GM03348 (cell line): ENCODE data around the gene RNF121.

Source experiments
- DNase-seq: peaks from one replicate; pipeline ENCODE4 v3.0.0; 2012; ENCODE audit warnings: low spot score

The RNF121 gene

GRCh38 chr11:71990701-71991100 lies 61.9 kb downstream of the RNF121 start:
- no peak for DNase-seq

DNA sequence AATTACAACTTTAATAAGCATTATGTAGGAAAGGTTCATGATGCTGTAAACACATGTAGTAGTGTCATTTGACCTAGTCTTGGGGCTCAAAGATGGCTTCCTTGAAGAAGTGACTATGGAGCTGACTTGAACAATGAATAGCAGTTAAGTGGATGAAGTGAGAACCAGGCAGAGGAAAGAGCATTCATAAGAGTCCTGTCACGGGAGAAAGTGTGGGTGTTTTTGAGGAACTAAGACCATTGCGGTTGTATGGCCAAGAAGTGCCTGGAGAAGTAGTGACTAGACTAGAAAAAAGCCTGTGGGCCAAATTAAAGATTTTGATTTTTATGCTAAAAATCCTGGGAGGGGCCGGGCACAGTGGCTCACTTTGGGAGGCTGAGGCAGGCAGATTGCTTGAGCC lies 62.6 kb downstream of the RNF121 start:
- no peak for DNase-seq

GRCh38 chr11:71992136-71992730 lies 63.4 kb downstream of the RNF121 start:
- DNase-seq, result no peak

DNA sequence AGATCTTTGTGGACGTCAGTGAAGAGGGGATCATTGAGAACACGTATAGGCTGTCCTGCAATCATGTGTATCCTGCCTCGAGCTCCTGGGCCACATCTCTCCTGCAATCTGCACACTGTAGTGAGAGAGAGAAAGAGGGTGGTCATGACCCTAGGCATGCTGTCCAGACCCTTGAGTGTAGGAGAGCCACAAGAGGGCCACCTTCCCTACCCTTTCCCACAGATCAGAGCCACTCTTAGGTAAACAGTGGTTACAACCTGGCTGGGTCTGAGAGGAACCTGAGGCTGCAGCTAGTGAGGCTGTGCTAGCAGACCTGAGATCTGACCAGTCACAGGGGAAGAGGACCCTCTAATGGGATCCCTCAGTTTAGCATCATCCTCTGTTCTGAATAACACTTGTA lies 65.9 kb downstream of the RNF121 start:
- no peak for DNase-seq

DNA sequence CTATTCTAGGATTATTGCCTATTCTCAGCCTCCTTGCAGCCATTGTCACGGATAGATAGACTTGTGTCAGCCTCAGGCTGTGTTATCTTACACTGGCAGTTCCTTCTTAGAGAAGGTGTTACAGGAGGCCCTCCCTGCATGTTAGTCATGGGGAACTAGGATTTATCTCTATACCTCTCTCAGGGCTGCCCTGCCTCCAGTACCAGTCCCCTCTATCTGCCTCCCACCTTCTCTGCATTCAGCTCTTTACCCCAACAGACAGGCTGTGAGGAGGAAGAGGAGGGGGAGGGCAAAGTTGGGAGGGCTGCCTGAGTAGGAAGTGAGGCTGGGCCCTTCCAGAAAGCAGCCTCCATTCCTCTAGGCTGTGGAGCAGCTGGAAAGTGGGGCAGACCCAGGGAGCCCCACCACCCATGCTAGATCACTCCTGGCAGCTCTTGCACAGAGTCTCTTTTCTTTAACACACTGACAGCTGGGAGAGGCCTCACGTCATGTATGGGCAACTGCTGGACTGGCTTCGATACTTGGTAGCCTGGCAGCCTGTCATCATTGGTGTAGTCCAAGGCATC lies 67.0 kb downstream of the RNF121 start:
- DNase-seq, result no peak

DNA sequence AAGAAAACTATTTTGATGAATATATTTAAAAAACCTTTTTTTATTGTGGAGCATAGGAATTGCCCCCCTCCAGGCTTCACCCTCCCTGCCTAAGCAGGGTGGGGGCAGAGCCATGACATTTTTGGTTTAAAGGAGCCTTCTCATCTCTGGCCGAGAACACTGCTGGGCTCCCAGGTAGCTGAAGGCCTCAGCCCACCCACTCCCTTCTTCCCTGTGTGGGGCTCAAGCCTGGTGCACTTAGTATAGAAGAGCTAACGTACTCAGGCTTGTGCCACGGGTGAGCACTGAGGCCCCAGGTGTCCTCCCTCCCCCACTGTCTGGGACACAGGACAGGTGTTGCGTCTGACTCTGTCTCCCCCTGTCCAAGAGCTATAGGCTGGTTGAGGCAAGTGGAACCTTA lies 67.7 kb downstream of the RNF121 start:
- no peak for DNase-seq

GRCh38 chr11:71996946-71997345 lies 68.1 kb downstream of the RNF121 start:
- DNase-seq, result no peak

GRCh38 chr11:71997594-71997993 lies 68.7 kb downstream of the RNF121 start:
- no peak for DNase-seq

DNA sequence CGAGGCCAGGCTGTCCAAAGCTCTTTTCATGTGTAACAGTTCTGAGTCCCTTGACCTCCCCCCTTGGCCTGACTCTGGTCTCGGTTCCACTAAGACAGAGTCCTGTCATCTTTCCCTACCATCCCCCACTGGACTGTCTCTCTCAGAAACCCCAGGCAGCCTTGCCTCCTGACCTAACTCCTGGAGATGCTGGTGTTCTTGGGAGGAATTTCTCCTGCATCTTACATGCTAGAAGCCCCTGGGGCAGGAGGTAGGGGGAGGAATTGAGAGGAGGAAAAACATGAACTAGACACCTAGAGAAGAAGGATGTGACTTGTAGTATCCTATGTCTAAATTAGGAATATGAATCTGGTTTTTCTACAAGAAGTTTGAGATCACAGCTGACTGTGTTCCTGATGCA lies 69.2 kb downstream of the RNF121 start:
- no peak for DNase-seq

DNA sequence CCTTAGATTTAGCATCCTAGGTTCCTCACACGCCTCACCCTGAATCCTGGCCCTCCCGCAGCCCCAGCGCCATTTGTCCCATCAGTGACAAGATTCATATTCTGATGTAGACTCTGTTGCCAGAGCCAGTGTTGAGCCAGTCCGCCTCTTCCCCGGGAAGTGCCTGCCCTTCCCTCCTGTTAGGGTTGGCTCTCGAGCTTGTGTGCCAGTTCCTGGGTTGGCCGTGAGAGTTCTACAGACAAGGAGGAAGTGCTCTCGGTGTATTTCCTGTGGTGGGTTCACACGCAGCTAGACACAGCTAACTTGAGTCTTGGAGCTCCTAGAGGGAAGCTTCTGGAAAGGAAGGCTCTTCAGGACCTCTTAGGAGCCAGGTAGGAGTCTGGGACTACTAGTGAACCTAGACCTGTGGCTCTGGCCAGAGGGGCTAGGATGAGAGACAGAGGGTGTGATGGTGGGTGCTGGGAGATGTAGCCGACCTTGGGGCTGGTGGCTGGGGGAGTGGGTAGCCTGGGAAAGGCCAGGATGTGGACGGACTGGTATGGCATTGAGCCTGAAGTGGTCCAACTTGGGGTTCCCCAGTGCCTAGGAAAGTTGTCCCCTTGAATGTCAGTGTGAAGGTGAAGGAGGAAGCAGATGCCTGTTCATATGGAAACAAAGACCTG lies 69.9 kb downstream of the RNF121 start, which contains the start of gene IL18BP:
Gene IL18BP (plus strand): TSS at position 261 of the 662 bp plus-strand sequence. CDS start 1,076 bp downstream, outside the sequence.
- DNase-seq, result no peak

DNA sequence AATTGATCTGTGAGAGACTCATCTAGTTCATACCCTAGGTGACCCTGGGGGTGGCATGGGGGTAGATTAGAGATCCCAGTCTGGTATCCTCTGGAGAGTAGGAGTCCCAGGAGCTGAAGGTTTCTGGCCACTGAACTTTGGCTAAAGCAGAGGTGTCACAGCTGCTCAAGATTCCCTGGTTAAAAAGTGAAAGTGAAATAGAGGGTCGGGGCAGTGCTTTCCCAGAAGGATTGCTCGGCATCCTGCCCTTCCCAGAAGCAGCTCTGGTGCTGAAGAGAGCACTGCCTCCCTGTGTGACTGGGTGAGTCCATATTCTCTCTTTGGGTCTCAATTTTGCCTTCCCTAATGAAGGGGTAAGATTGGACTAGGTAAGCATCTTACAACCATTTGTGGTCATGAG lies 70.5 kb downstream of the RNF121 start:
- peak; percentile 70 for DNase-seq

DNA sequence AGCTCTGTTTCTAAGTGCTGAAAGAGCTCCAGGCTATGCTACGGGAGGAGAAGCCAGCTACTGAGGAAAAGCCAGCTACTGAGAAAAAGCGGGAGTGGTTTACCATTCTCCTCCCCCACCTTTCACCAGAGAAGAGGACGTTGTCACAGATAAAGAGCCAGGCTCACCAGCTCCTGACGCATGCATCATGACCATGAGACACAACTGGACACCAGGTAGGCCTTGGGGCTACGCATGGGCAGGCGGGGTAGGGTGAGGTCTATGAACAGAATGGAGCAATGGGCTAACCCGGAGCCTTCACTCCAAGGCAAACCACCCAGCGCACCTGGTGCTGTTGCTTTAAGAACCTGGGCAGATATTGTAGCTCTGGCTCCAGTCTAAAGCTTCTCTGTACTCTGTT lies 71.0 kb downstream of the RNF121 start:
- no peak for DNase-seq

DNA sequence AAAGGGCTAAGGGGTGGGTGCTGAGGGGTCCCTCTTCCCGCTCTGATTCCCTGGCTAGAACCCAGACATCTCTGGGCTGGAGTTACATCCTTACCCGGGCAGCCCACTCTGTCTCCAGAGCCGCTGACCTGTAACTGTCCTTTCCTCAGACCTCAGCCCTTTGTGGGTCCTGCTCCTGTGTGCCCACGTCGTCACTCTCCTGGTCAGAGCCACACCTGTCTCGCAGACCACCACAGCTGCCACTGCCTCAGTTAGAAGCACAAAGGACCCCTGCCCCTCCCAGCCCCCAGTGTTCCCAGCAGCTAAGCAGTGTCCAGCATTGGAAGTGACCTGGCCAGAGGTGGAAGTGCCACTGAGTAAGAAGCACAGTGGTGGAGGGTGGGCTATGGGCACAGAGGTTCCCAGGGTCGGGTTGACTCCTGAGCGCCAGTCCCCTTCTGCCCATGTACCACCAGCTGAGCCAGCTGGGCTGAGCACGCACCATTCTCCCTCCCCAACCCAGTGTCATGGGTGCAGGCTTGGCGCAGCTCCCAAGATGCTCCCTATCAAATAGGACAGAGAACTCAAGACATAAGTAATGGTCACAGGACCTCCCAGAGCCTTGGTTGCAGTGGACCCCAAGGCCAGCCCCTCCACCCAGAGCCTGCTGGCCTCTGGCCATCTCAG lies 71.5 kb downstream of the RNF121 start:
- DNase-seq, result no peak

GRCh38 chr11:72001285-72001684 lies 72.4 kb downstream of the RNF121 start:
- DNase-seq, result no peak

- DNase-seq, result no peak
Observed at GRCh38 chr11:72001834-72002591, 73.2 kb downstream of the RNF121 start.

GRCh38 chr11:72002841-72003775 lies 74.3 kb downstream of the RNF121 start:
- no peak for DNase-seq

GRCh38 chr11:72003776-72004171 lies 74.9 kb downstream of the RNF121 start:
- no peak for DNase-seq

DNA sequence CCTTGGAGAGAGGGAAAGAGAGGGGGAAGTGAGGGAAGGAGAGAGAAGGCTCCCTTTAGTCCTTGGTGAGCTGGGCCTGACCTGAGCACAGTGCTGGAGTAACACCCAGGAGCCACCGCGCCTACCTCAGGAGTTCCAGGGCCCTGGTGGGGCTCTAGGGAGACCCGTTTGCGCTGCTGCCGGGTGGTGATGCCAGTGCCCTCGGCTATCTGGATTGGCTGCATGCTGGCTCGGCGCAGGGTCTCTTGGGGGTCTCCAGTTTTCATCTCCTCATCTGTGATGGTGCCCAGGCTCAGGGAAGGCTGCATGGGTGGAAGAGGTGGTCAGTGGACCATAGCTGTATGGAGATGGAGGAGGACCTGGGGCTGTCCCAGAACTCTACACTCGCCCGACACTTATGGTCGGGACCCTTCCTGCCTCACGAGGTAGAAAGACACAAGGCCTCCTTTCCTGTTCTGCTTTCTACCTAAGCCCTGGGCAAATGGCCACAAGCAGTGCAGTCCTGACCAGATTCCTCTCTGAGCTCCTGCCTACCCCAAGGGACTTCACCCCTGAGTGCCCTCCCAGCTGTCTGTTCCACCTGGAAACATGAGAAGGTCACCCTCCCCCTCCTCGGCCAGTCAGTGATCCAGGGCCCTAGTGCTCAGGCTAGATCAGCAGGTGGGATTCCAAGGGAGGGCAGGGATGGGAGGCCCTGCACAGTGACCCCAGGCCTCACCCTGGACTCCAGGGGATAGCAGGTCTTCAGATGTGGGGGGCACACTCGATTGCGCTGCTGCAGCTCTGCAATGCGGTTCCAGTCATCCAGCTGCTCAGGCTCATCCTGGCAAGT lies 75.9 kb downstream of the RNF121 start:
- no peak for DNase-seq

DNA sequence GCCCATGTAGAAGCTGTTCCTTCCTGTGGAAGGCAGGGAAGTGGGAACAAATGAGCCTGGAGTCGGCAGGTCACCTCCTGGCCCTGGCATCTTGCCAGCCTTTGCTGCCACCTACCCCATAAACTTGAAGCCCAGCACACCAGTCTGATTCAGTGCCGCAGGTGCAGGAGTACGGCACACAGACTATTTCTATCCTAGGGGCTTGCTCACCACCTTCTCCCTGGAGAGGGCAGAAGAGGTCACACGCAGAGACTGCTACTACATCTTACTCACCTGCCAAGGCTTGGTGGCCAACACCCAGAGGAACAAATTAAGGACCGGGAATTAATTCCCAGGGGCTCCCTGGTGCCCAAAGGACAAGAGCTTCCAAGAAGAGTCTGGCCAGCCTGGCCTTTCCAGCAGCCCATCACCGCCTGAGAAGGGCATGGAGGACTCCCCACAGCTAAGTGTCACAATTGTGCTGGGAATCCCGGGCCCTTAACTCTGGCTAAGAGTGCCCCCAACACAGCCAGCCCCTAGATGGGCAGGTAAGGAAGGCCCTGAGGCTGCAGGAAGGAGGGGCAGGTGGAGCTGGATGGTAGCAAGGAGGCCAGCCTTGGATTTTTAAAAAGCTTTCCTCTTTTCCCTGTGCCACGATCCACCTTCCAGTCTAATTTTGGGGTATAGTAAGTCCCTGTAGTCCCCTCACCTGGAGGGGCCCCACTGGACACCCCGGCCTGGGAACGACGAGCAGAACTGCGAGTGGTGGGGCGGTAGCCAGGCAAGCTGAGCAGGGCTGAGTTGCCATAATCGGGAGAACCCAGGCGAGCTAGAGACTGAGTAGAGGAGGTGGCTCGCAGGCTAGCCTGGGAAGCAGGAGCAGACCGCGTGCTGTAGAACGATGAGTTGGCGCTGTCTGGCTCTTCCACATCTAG lies 76.8 kb downstream of the RNF121 start:
- no peak for DNase-seq
